Panc1 (cell line): Measurements from ENCODE around the gene CACNA2D3. TPM values are rescaled to one million over a fixed set of nuclear protein-coding genes. Genes with fewer than 3 reads are reported as not detected.

Experiments
- ATAC-seq: fragments of 200-7000 bp; cut with Tn5 transposase; 2 replicates; pipeline ENCODE4 v1.9.1; 2020; ENCODE audit warnings: mild to moderate bottlenecking, moderate library complexity
- BruUV-seq: library from RNA; stranded (reverse); fragments of 400-500 nt; replicated peaks from 2 replicates; lab custom pipeline; 2021; lab: Mats Ljungman, UMichigan
- CTCF ChIA-PET: fragments of 300-600 bp; sonication (Branson Sonifier 250); formaldehyde crosslinking; loops from one replicate; lab custom pipeline; 2022; ENCODE audit warnings: antibody characterized with exemption; lab: Charles Lee
- POLR2A ChIA-PET: fragments of 300-600 bp; sonication (Branson Sonifier 250); formaldehyde crosslinking; loops from one replicate; lab custom pipeline; 2022; ENCODE audit warnings: antibody characterized with exemption; lab: Charles Lee
- DNase-seq: peaks from one replicate; pipeline ENCODE4 v3.0.0-alpha.2; 2010; ENCODE audit warnings: low read depth, low spot score
- H3K27ac ChIP-seq: 2 replicates; pipeline ENCODE4 v1.5.1; 2011; ENCODE audit warnings: mild to moderate bottlenecking, low read length, inconsistent platforms
- H3K27me3 ChIP-seq: fragments of 200-500 bp; sonication (Bioruptor generic); 2 replicates; pipeline ENCODE4 v1.6.0; 2014; ENCODE audit warnings: low read length, inconsistent platforms; ENCODE audit not compliant: control insufficient read depth, insufficient read depth
- H3K36me3 ChIP-seq: fragments of 200-500 bp; sonication (Bioruptor generic); 2 replicates; pipeline ENCODE4 v1.5.1; 2014; ENCODE audit warnings: inconsistent platforms, mild to moderate bottlenecking, low read length, moderate library complexity; ENCODE audit not compliant: control insufficient read depth, insufficient read depth
- H3K4me1 ChIP-seq: 2 replicates; pipeline ENCODE4 v1.5.1; 2011; ENCODE audit warnings: inconsistent platforms, mild to moderate bottlenecking, low read length, moderate library complexity; ENCODE audit not compliant: control insufficient read depth, insufficient read depth
- H3K4me3 ChIP-seq, 2 experiments: 2 replicates each; pipeline ENCODE4 v1.5.1; 2011 to 2012; ENCODE audit warnings: low read depth in 2 of 2, low read length in 2 of 2, mild to moderate bottlenecking in 2 of 2, inconsistent platforms in 1 of 2, moderate library complexity in 1 of 2
- H3K9me3 ChIP-seq: fragments of 200-500 bp; sonication (Bioruptor generic); 2 replicates; pipeline ENCODE4 v1.5.1; 2014; ENCODE audit warnings: low read depth, mild to moderate bottlenecking, inconsistent platforms, low read length, moderate library complexity; ENCODE audit not compliant: control insufficient read depth, insufficient read depth
- POLR2AphosphoS5 ChIP-seq: IDR thresholded peaks from 2 replicates; pipeline ENCODE4 v1.6.1; 2012; ENCODE audit warnings: mild to moderate bottlenecking, low read depth, low read length, moderate library complexity
- SIN3A ChIP-seq: IDR thresholded peaks from 2 replicates; pipeline ENCODE4 v1.6.1; 2012; ENCODE audit warnings: low read depth, mild to moderate bottlenecking, low read length, moderate library complexity, borderline replicate concordance; ENCODE audit not compliant: insufficient read depth
- TCF7L2 ChIP-seq: IDR thresholded peaks from 2 replicates; pipeline ENCODE4 v1.6.1; 2011; ENCODE audit warnings: mild to moderate bottlenecking, low read depth, low read length, inconsistent platforms
- in situ Hi-C: cut with HindIII; loops from 2 replicates; pipeline ENCODE4 v1.10.0; 2016; ENCODE audit warnings: low sequenced_read_pairs, low pct_unique_long_range_greater_than_20kb
- intact Hi-C: fragments of 100-400 bp; cut with micrococcal nuclease; formaldehyde crosslinking; loops from one replicate; pipeline ENCODE4 v1.10.0; 2022; ENCODE audit not compliant: unreplicated experiment
- total RNA-seq: library from RNA; stranded (reverse); gene quantifications from one replicate; pipeline ENCODE4 v1.2.1, GENCODE V29; 2021; ENCODE audit not compliant: unreplicated experiment
- TF ChIP-seq, protein P1 (sequence below): fragments of 450-650 bp; IDR thresholded peaks from 2 replicates; pipeline ENCODE4 v1.5.1; 2017; ENCODE audit warnings: mild to moderate bottlenecking
- TF ChIP-seq, protein P2 (sequence below), 2 experiments: IDR thresholded peaks; 2 replicates each; pipeline ENCODE4 v1.6.1; 2011 to 2012; ENCODE audit warnings: low read depth in 2 of 2, control low read depth in 1 of 2, low read length in 1 of 2, mild to moderate bottlenecking in 1 of 2, moderate library complexity in 1 of 2; ENCODE audit not compliant: insufficient read depth in 1 of 2

The CACNA2D3 gene
- total RNA-seq, 1 experiment from 2014 or later: 0.41 TPM

DNA sequence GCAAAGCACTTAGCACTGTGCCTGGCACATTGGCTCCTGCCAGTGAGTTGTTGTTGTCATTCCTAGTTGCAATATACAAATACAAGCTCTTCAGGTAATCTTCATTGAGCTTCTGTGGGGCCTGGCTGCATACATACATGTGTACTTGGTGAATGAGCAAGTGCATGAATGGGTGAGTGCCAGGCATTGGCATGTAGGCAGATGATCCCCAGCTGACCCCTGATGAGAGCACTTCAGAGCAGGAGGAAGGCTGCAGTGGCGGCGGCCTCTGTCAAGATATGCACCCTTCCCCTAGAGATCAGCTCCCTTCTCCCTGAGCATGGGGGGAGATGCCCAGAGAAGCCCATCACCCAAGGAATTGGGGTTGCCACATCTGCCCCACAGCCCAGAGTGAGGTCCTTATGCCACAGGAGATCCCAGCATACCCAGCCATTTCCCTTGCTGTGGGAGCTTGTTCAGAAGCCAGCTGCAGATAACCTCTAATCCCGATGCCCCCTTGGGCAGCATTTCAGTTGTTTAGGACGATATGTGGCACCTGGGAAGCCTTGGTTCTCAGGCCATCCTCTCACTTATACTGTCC, 8.8 kb downstream of the CACNA2D3 start:
- CTCF ChIA-PET: no interaction called here
- Histone ChIP-seq H3K9me3 (no peaks in the 10 kb centered on the region), H3K4me3 (no peak overlapping the region), H3K36me3 (no peaks in the 10 kb centered on the region), H3K27me3 (peaks cover under 1% of the 10 kb centered on the region; the same call in 1 of the 2 replicates), H3K4me1 (no peaks in the 10 kb centered on the region), H3K27ac (no peak overlapping the region)
- DNase-seq (no peak), ATAC-seq (no peak)
- POLR2A ChIA-PET: no interaction called here
- in situ Hi-C loops: no loop called here
- TF ChIP-seq, protein P1, sequence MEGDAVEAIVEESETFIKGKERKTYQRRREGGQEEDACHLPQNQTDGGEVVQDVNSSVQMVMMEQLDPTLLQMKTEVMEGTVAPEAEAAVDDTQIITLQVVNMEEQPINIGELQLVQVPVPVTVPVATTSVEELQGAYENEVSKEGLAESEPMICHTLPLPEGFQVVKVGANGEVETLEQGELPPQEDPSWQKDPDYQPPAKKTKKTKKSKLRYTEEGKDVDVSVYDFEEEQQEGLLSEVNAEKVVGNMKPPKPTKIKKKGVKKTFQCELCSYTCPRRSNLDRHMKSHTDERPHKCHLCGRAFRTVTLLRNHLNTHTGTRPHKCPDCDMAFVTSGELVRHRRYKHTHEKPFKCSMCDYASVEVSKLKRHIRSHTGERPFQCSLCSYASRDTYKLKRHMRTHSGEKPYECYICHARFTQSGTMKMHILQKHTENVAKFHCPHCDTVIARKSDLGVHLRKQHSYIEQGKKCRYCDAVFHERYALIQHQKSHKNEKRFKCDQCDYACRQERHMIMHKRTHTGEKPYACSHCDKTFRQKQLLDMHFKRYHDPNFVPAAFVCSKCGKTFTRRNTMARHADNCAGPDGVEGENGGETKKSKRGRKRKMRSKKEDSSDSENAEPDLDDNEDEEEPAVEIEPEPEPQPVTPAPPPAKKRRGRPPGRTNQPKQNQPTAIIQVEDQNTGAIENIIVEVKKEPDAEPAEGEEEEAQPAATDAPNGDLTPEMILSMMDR: no peak
- TF ChIP-seq POLR2AphosphoS5: no peak
- TF ChIP-seq SIN3A: no peak
- TF ChIP-seq TCF7L2: no peak
- TF ChIP-seq, protein P2, sequence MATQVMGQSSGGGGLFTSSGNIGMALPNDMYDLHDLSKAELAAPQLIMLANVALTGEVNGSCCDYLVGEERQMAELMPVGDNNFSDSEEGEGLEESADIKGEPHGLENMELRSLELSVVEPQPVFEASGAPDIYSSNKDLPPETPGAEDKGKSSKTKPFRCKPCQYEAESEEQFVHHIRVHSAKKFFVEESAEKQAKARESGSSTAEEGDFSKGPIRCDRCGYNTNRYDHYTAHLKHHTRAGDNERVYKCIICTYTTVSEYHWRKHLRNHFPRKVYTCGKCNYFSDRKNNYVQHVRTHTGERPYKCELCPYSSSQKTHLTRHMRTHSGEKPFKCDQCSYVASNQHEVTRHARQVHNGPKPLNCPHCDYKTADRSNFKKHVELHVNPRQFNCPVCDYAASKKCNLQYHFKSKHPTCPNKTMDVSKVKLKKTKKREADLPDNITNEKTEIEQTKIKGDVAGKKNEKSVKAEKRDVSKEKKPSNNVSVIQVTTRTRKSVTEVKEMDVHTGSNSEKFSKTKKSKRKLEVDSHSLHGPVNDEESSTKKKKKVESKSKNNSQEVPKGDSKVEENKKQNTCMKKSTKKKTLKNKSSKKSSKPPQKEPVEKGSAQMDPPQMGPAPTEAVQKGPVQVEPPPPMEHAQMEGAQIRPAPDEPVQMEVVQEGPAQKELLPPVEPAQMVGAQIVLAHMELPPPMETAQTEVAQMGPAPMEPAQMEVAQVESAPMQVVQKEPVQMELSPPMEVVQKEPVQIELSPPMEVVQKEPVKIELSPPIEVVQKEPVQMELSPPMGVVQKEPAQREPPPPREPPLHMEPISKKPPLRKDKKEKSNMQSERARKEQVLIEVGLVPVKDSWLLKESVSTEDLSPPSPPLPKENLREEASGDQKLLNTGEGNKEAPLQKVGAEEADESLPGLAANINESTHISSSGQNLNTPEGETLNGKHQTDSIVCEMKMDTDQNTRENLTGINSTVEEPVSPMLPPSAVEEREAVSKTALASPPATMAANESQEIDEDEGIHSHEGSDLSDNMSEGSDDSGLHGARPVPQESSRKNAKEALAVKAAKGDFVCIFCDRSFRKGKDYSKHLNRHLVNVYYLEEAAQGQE (IDR thresholded peaks at IDR 0.05; ENCODE audit: insufficient read depth in 1 of 2, low read depth in 2 of 2, low read length in 1 of 2): no peak
- BruUV-seq: no TSS peak
- intact Hi-C loops: no loop called here

DNA sequence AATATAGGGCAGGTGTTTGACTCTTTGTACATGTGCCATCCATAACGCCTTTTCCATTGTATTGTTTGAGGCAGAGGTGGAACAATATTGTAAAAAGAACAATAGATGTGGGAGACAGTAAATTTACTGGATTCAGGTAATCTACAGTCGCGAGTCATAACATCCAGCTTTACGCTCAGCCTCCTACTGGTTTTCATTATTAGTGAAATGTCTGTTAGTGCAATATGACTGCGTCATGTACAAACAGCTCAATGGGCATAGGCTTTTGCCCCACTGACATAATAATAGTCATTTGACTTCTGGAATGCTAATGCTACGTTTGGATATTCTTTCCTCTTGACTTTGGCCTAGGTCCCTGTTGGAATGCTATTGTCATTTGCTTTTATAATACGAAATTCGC, 9.5 kb downstream of the CACNA2D3 start:
- no peaks in the 10 kb centered on the region for H3K4me1 ChIP-seq
- ChIA-PET CTCF (no interaction called here), POLR2A (no interaction called here)
- H3K36me3 ChIP-seq: no peaks in the 10 kb centered on the region
- no peak overlapping the region for H3K4me3 ChIP-seq
- H3K9me3 ChIP-seq: no peaks in the 10 kb centered on the region
- no peak overlapping the region for H3K27ac ChIP-seq
- ATAC-seq (no peak), DNase-seq (no peak)
- H3K27me3 ChIP-seq: no peaks in the 10 kb centered on the region; the same call in 1 of the 2 replicates
- no TSS peak for BruUV-seq
- TF ChIP-seq, protein P1: no peak
- no peak for TF ChIP-seq POLR2AphosphoS5
- no peak for TF ChIP-seq TCF7L2
- TF ChIP-seq, protein P2 (IDR thresholded peaks at IDR 0.05; ENCODE audit: insufficient read depth in 1 of 2, low read depth in 2 of 2, low read length in 1 of 2): no peak
- no peak for TF ChIP-seq SIN3A
- intact Hi-C loops: no loop called here
- in situ Hi-C loops: no loop called here
